ENCODE results near the gene ARSG. TPM values are rescaled to one million over a fixed set of nuclear protein-coding genes. Genes with fewer than 3 reads are reported as not detected.

ARSG gene
- total and polyA plus RNA-seq, 2 donors (not counting 1 experiment from before 2014, with no cell fraction given): 5.5 to 18.4 TPM

DNA sequence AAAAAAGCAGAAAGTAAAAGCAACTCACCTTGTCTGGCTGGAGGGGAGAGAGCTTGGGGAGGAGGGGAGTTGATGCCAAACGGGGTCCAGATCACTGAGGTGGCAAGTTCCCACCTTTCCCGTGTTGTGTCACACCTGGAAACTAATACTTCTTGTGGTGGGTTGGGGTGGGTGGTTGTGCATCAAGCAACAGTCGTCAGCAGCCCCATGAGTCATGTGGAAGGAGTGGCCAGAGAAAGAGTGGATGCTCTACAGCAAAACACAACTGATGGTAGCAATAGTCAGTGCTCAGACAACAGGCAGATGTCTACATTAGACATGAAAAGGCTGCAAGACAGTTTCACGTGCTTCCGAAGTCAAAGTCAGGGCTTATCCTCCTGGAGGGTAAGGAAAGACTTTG lies 35.4 kb downstream of the ARSG start:
- no peaks in the 10 kb centered on the region for H3K79me2 ChIP-seq (ENCODE audit: control insufficient read depth, insufficient read depth, low read length)
- no peak for TF ChIP-seq EZH2 (IDR thresholded peaks at IDR 0.05; ENCODE audit: borderline replicate concordance, insufficient read depth, low read depth, low read length, poor library complexity, severe bottlenecking)
- TF ChIP-seq, protein P1, sequence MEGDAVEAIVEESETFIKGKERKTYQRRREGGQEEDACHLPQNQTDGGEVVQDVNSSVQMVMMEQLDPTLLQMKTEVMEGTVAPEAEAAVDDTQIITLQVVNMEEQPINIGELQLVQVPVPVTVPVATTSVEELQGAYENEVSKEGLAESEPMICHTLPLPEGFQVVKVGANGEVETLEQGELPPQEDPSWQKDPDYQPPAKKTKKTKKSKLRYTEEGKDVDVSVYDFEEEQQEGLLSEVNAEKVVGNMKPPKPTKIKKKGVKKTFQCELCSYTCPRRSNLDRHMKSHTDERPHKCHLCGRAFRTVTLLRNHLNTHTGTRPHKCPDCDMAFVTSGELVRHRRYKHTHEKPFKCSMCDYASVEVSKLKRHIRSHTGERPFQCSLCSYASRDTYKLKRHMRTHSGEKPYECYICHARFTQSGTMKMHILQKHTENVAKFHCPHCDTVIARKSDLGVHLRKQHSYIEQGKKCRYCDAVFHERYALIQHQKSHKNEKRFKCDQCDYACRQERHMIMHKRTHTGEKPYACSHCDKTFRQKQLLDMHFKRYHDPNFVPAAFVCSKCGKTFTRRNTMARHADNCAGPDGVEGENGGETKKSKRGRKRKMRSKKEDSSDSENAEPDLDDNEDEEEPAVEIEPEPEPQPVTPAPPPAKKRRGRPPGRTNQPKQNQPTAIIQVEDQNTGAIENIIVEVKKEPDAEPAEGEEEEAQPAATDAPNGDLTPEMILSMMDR (IDR thresholded peaks at IDR 0.05): no peak
- POLR2A ChIA-PET: no interaction called here
- DNase-seq: no peak
- H3K4me3 ChIP-seq (ENCODE audit: control extremely low read depth in 1 of 5, extremely low read depth in 1 of 5, insufficient read depth in 1 of 5, low read depth in 2 of 5, low read length in 4 of 5): no peak overlapping the region
- WGBS (ENCODE audit: insufficient coverage): 75% methylated on average over 5 of the region's 5 CpGs
- H3K9me3 ChIP-seq (ENCODE audit: control extremely low read depth in 1 of 3, control insufficient read depth in 2 of 3, insufficient read depth in 1 of 3, low read length in 2 of 3): peaks cover 0 to 26% (median 5%) of the 10 kb centered on the region in 3 donors
- intact Hi-C loops (cut with micrococcal nuclease): no loop called here
- no peak overlapping the region for H3K27ac ChIP-seq (ENCODE audit: low read length in 2 of 2)
- H3K4me1 ChIP-seq (ENCODE audit: control insufficient read depth in 2 of 2, insufficient read depth in 2 of 2, low read length in 2 of 2): no peaks in the 10 kb centered on the region
- H3K9ac ChIP-seq (ENCODE audit: low read length): no peak overlapping the region
- Mint-ChIP-seq H3K27me3 (peaks cover 4% of the 10 kb centered on the region), H3K9me3 (ENCODE audit: insufficient read depth) (no peaks in the 10 kb centered on the region), H3K4me3 (no peak overlapping the region), H3K4me1 (no peaks in the 10 kb centered on the region), H3K27ac (no peak overlapping the region)
- no peak overlapping the region for H3K4me2 ChIP-seq (replicated peaks; ENCODE audit: low read depth, low read length, poor library complexity, severe bottlenecking)
- no peak overlapping the region for H2AFZ ChIP-seq (ENCODE audit: insufficient read depth, low read depth, low read length, poor library complexity, severe bottlenecking)
- CTCF ChIA-PET: no interaction called here
- H3K36me3 ChIP-seq (replicated peaks in 1 of 2; ENCODE audit: control extremely low read depth in 1 of 2, control insufficient read depth in 1 of 2, extremely low read depth in 1 of 2, insufficient read depth in 2 of 2, low read length in 1 of 2): no peaks in the 10 kb centered on the region
- peaks cover 0 to 5% (median 0%) of the 10 kb centered on the region in 4 experiments for H3K27me3 ChIP-seq (replicated peaks in 1 of 4; ENCODE audit: control extremely low read depth in 1 of 4, control insufficient read depth in 3 of 4, insufficient read depth in 4 of 4, low read length in 3 of 4)
- ATAC-seq (ENCODE audit: low read depth): no peak
- H4K20me1 ChIP-seq (ENCODE audit: control insufficient read depth, insufficient read depth, low read length, poor library complexity, severe bottlenecking): no peaks in the 10 kb centered on the region

DNA sequence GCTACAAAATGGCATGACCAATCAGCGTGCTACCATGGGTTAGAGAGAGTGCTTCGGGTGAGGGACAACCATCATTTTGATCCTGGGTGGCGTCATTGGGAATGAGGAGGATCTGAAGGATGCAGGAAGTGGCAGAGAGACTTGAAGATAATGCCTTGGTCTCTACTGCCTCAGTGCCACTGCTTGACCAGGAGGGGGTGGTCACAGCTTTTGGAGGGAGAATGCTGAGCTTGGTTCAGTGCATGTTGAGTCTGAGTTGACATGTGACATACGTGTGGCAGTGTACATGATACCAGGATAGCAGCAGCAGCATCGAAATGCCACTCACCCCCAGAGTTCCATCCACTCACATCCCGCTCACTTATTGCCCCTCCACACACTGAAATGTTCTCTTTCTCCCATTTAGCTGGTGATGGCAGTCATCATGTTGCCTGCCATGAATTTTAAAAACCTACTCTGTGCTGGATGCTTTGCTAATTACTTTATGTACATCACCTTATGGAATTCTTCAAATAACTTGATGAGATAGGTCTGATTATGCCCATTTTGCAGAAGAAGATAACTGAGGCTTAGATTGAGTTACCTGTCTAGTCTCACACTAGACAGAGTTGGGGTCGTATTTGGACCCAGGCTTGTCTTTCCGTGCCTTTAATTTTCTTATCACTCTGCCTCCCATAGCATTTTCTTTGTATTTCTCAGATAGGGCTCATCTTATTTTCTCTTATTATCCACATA lies 36.7 kb downstream of the ARSG start:
- Histone ChIP-seq H3K4me1 (ENCODE audit: control insufficient read depth in 2 of 2, insufficient read depth in 2 of 2, low read length in 2 of 2) (no peaks in the 10 kb centered on the region), H3K9me3 (ENCODE audit: control extremely low read depth in 1 of 3, control insufficient read depth in 2 of 3, insufficient read depth in 1 of 3, low read length in 2 of 3) (peaks cover 1 to 36% (median 5%) of the 10 kb centered on the region in 3 donors), H3K4me2 (replicated peaks; ENCODE audit: low read depth, low read length, poor library complexity, severe bottlenecking) (no peak overlapping the region), H3K79me2 (ENCODE audit: control insufficient read depth, insufficient read depth, low read length) (no peaks in the 10 kb centered on the region), H3K27me3 (replicated peaks in 1 of 4; ENCODE audit: control extremely low read depth in 1 of 4, control insufficient read depth in 3 of 4, insufficient read depth in 4 of 4, low read length in 3 of 4) (peaks cover 0 to 5% (median 0%) of the 10 kb centered on the region in 4 experiments), H3K9ac (ENCODE audit: low read length) (no peak overlapping the region), H3K36me3 (replicated peaks in 1 of 2; ENCODE audit: control extremely low read depth in 1 of 2, control insufficient read depth in 1 of 2, extremely low read depth in 1 of 2, insufficient read depth in 2 of 2, low read length in 1 of 2) (no peaks in the 10 kb centered on the region), H4K20me1 (ENCODE audit: control insufficient read depth, insufficient read depth, low read length, poor library complexity, severe bottlenecking) (no peaks in the 10 kb centered on the region), H2AFZ (ENCODE audit: insufficient read depth, low read depth, low read length, poor library complexity, severe bottlenecking) (no peak overlapping the region), H3K27ac (ENCODE audit: low read length in 2 of 2) (no peak overlapping the region), H3K4me3 (ENCODE audit: control extremely low read depth in 1 of 5, extremely low read depth in 1 of 5, insufficient read depth in 1 of 5, low read depth in 2 of 5, low read length in 4 of 5) (no peak overlapping the region)
- Mint-ChIP-seq H3K9me3 (ENCODE audit: insufficient read depth) (peaks cover 2% of the 10 kb centered on the region), H3K27ac (no peak overlapping the region), H3K4me1 (no peaks in the 10 kb centered on the region), H3K27me3 (peaks cover 3% of the 10 kb centered on the region), H3K4me3 (no peak overlapping the region)
- ChIA-PET CTCF (no interaction called here), POLR2A (no interaction called here)
- 97% methylated on average over 6 of the region's 8 CpGs for WGBS (ENCODE audit: insufficient coverage)
- intact Hi-C loops (cut with micrococcal nuclease): no loop called here
- no peak for ATAC-seq (ENCODE audit: low read depth)
- DNase-seq: no peak
- no peak for TF ChIP-seq EZH2 (IDR thresholded peaks at IDR 0.05; ENCODE audit: borderline replicate concordance, insufficient read depth, low read depth, low read length, poor library complexity, severe bottlenecking)
- TF ChIP-seq, protein P1 (IDR thresholded peaks at IDR 0.05): no peak

All from B cell (primary cell).